ENCODE data around the gene WDR6. TPM values are rescaled to one million over a fixed set of nuclear protein-coding genes. Genes with fewer than 3 reads are reported as not detected.
A peak's percentile ranks its signal among the peaks of the same experiment; 100 is the strongest.

Gene WDR6
- total RNA-seq, 1 donor from 2014 or later: 79.0 TPM

DNA sequence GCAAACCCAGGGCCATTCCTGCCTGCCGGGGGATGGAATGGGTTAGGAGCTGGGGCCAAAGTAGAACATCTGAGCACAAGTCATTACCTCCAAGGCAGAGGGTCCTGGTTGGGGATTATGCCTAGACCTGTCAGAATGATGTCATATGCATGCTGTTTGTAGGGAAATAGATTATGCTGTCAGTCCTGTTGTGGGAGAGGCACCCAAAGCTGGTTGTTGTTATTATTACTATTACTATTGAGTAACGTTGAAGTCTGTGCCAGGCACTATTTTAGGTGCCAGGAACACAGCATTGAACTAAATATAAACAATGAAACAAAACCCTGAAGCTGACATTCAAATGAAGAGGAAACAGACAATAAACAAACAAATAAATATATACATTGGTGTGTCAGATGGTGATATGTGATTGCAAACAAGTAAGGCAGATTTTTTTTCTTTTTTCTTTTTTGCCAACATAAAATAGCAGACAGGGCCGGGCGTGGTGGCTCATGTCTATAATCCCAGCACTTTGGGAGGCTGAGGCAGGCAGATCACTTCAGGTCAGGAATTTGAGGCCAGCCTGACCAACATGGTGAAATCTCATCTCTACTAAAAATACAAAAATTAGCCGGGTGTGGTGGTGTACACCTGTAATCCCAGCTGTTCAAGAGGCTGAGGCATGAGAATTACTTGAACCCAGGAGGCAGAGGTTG is 15.2 kb upstream of the WDR6 start:
- intact Hi-C loops (cut with micrococcal nuclease): no loop called here
- H3K27me3 ChIP-seq (ENCODE audit: low read depth): no peaks in the 10 kb centered on the region
- H3K9me3 ChIP-seq (replicated peaks): no peaks in the 10 kb centered on the region
- TF ChIP-seq, protein P1, sequence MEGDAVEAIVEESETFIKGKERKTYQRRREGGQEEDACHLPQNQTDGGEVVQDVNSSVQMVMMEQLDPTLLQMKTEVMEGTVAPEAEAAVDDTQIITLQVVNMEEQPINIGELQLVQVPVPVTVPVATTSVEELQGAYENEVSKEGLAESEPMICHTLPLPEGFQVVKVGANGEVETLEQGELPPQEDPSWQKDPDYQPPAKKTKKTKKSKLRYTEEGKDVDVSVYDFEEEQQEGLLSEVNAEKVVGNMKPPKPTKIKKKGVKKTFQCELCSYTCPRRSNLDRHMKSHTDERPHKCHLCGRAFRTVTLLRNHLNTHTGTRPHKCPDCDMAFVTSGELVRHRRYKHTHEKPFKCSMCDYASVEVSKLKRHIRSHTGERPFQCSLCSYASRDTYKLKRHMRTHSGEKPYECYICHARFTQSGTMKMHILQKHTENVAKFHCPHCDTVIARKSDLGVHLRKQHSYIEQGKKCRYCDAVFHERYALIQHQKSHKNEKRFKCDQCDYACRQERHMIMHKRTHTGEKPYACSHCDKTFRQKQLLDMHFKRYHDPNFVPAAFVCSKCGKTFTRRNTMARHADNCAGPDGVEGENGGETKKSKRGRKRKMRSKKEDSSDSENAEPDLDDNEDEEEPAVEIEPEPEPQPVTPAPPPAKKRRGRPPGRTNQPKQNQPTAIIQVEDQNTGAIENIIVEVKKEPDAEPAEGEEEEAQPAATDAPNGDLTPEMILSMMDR (IDR thresholded peaks at IDR 0.05; ENCODE audit: borderline replicate concordance): no peak
- peaks cover 8% of the 10 kb centered on the region for H3K36me3 ChIP-seq
- H3K4me3 ChIP-seq: no peak overlapping the region
- no peak for DNase-seq
- peaks cover 47% of the 10 kb centered on the region for H3K4me1 ChIP-seq
- peak overlapping the region; percentile 92 for H3K27ac ChIP-seq (replicated peaks)

DNA sequence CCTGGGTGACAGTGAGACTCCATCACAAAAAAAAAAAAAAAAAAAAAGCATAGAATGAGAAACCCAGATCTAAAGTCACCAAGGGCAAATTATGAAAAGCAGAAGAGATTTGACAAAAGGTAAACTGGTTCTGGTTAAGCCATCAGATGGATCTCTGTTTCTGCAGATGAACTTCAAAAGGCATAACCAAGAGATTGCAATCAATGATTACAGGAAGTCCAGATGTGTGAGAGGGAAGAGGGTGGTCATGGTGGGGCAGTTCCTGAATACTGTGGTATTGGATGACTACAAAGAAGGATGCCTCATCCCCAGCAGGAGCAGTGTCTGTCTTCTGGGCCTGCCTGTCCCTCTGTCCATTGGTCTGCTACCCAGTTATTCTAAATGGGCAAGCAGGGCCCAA is 13.4 kb upstream of the WDR6 start:
- H3K9me3 ChIP-seq (replicated peaks): no peaks in the 10 kb centered on the region
- H3K36me3 ChIP-seq: peaks cover 10% of the 10 kb centered on the region
- H3K4me1 ChIP-seq: peaks cover 36% of the 10 kb centered on the region
- intact Hi-C loops (cut with micrococcal nuclease): no loop called here
- no peaks in the 10 kb centered on the region for H3K27me3 ChIP-seq (ENCODE audit: low read depth)
- TF ChIP-seq, protein P1 (IDR thresholded peaks at IDR 0.05; ENCODE audit: borderline replicate concordance): no peak
- H3K27ac ChIP-seq (replicated peaks): no peak overlapping the region
- DNase-seq: no peak
- no peak overlapping the region for H3K4me3 ChIP-seq

DNA sequence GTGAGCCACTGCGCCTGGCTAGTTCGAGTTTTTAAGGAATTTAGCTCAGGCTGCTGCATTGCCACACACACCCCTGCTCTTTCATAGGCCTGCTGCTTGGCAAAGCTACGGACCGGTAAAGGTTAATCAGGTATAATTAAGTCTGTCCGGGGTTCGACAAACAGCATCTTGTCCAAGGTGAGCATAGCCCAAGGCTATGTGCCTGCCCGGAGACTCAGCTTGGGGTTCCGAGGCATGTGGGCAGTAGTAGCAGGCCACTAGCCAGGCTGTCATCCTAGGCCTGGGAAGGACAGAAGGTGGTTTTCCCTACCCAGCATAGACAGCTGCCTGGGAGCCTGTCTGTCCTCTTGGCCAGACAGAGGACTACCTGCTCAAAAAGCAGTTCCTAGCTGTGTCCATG is 10.6 kb upstream of the WDR6 start:
- Histone ChIP-seq H3K36me3 (peaks cover 10% of the 10 kb centered on the region), H3K4me3 (no peak overlapping the region), H3K4me1 (peaks cover 9% of the 10 kb centered on the region), H3K9me3 (replicated peaks) (no peaks in the 10 kb centered on the region), H3K27ac (replicated peaks) (no peak overlapping the region), H3K27me3 (ENCODE audit: low read depth) (no peaks in the 10 kb centered on the region)
- TF ChIP-seq, protein P1 (IDR thresholded peaks at IDR 0.05; ENCODE audit: borderline replicate concordance): no peak
- intact Hi-C loops (cut with micrococcal nuclease): no loop called here
- DNase-seq: no peak

DNA sequence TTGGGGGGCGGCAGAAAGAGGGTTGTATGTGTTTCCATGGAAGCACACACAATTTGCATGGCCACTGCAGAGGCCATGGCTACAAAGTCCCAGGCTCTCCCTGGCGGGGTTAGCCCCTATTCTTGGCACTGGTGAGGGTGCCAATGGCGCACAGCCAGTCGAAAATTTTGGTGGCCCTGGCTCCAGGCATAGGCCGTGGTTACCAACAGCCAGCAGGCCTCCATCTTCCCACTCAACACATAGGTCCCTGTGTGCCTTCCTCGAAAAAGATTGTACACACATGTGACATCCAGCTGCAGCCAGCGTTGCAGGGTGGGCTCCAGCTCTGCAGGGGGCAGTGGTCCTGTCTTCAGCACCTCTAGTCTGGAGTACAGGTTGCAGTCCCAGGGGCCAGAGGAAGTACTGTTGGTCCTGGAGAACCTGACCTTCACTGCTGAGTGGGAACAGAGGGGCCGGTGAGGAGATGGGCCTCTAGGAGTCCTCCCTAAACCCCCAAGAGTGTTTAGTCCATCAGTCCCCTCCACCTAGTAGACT is 10.0 kb upstream of the WDR6 start:
- DNase-seq: no peak
- intact Hi-C loops (cut with micrococcal nuclease): no loop called here
- H3K4me3 ChIP-seq: no peak overlapping the region
- no peak overlapping the region for H3K27ac ChIP-seq (replicated peaks)
- H3K9me3 ChIP-seq (replicated peaks): no peaks in the 10 kb centered on the region
- peaks cover 4% of the 10 kb centered on the region for H3K4me1 ChIP-seq
- H3K36me3 ChIP-seq: peaks cover 10% of the 10 kb centered on the region
- no peaks in the 10 kb centered on the region for H3K27me3 ChIP-seq (ENCODE audit: low read depth)
- TF ChIP-seq, protein P1 (IDR thresholded peaks at IDR 0.05; ENCODE audit: borderline replicate concordance): no peak

DNA sequence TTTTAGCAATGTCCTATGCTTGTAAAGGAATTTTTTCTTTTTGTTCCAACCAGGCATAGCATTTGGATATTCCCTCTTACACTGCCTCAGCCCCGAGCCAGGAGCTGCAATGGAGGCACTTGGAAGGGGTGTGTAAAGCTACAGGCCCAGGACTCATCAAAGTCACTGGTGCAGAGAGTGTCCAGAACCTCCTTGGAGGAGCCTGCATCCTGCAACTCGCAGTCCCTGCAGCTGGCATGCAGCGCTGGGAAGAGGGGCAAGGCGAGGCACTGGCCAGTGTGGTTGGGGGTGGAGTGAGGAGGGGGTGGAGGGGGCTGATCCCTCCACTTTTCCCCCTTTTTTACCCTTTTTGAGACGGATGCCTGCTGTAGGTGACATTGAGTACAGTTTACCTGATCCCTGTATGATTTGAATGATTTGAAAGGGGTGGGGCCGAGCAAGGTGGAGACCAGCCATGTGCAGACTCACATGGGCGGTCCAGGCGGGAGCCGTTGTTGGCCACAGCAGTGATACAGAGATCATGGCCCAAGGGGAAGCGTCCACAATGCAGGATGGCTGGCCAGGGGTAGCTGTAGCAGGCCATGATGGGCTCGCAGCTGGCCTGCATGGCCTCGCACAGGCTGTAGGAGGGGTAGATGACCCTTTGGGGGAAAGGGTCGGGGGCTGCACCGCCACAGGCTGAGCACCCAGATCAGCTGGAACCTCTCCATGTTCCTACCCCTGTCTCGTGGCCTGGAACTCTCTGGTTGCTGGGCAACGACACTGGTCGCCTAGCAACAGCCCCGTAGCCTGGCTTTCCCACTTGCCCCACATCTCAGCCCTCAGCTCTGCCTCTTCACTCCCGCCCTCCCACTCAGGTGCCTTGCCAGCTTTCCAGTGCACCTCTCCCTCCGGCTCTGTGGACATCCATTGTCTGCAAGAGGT is 9.2 kb upstream of the WDR6 start:
- Histone ChIP-seq H3K27ac (replicated peaks) (no peak overlapping the region), H3K4me1 (no peaks in the 10 kb centered on the region), H3K9me3 (replicated peaks) (no peaks in the 10 kb centered on the region), H3K27me3 (ENCODE audit: low read depth) (no peaks in the 10 kb centered on the region), H3K4me3 (no peak overlapping the region), H3K36me3 (peaks cover 10% of the 10 kb centered on the region)
- TF ChIP-seq, protein P1 (IDR thresholded peaks at IDR 0.05; ENCODE audit: borderline replicate concordance): no peak
- DNase-seq: no peak
- intact Hi-C loops (cut with micrococcal nuclease): no loop called here
